WTC11 (cell line): ENCODE measurements around the gene CAMKMT.

ENCODE experiments used
- CREB1 ChIP-seq: sonication (generic); formaldehyde crosslinking; IDR thresholded peaks from 2 replicates; pipeline ENCODE4 v1.8.0; 2023; ENCODE audit warnings: mild to moderate bottlenecking, missing genetic modification reagents
- E2F1 ChIP-seq: sonication (generic); formaldehyde crosslinking; IDR thresholded peaks from 2 replicates; pipeline ENCODE4 v1.8.0; 2022; ENCODE audit warnings: mild to moderate bottlenecking, missing genetic modification reagents
- ESRRA ChIP-seq: sonication (generic); formaldehyde crosslinking; IDR thresholded peaks from 2 replicates; pipeline ENCODE4 v1.8.1; 2022; ENCODE audit warnings: mild to moderate bottlenecking, missing genetic modification reagents, borderline replicate concordance
- RORB ChIP-seq: fragments of 250-450 bp; sonication (Bioruptor Pico); IDR thresholded peaks from 2 replicates; pipeline ENCODE4 v1.9.0; 2021; ENCODE audit warnings: mild to moderate bottlenecking
- USF1 ChIP-seq: sonication (generic); formaldehyde crosslinking; IDR thresholded peaks from 2 replicates; pipeline ENCODE4 v1.8.0; 2022; ENCODE audit warnings: mild to moderate bottlenecking, missing genetic modification reagents
- ZNF121 ChIP-seq: sonication (generic); formaldehyde crosslinking; IDR thresholded peaks from 2 replicates; pipeline ENCODE4 v1.8.0; 2023; ENCODE audit warnings: missing genetic modification reagents
- ZNF532 ChIP-seq: fragments of 250-450 bp; sonication (Bioruptor Pico); IDR thresholded peaks from 2 replicates; pipeline ENCODE4 v1.9.0; 2021; ENCODE audit warnings: mild to moderate bottlenecking, borderline replicate concordance
- ZNF671 ChIP-seq: fragments of 250-450 bp; sonication (Bioruptor Pico); IDR thresholded peaks from 2 replicates; pipeline ENCODE4 v1.8.0; 2021; ENCODE audit warnings: mild to moderate bottlenecking
- TF ChIP-seq, protein P1 (sequence below): sonication (generic); formaldehyde crosslinking; IDR thresholded peaks from 2 replicates; pipeline ENCODE4 v1.8.1; 2022; ENCODE audit warnings: mild to moderate bottlenecking, moderate library complexity, missing genetic modification reagents
- TF ChIP-seq, protein P2 (sequence below): fragments of 200-600 bp; IDR thresholded peaks from 2 replicates; pipeline ENCODE4 v1.8.0; 2022; ENCODE audit warnings: antibody characterized with exemption

DNA sequence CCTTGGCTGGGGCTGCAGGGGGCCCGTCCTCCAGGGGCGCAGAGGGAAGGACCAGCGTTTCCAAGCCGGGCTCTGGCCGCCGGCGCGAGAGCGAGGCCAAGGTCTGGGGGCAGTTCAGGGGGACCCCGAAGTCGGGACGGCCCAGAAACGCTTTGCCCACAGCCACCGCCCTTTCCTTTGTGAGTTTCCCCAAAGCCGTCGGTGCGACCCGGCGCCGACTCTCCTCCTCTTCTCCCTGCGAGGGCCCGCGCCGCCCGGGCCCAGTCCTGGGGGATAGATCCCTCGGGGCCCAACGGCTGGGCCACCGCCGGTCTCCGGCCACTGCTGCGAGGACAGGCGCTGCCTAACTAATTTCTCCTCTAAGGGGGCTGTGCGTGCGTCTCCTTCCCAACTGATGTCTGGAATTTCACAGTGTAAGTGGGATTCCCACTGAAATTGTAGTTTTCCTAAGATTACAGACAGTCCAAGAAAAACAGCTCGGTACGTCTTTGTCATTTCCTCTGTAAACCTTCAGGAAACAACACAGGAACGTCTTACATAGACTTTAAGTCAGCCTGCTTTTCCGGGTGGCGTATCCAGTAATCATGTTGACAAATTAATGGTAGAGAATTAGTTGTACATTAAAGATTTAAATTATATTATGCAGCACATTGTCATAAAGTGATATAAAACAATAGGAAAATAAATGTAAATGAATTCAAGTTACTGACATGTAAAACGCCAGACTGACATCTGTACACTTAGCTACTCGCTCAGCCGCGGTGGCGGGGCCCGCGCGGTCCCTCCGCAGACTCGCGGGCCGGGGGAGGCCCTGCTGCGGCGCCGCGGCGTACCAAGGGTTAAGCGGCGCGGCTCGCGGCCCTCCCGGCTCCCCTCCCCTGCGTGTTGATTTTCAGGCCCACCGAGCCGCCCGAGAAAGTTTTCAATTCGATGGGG is 440.4 kb downstream of the CAMKMT start:
- TF ChIP-seq ZNF671 (CRISPR knock-in tag) = no peak
- no peak for TF ChIP-seq ZNF532 (CRISPR knock-in tag)
- TF ChIP-seq, protein P1, sequence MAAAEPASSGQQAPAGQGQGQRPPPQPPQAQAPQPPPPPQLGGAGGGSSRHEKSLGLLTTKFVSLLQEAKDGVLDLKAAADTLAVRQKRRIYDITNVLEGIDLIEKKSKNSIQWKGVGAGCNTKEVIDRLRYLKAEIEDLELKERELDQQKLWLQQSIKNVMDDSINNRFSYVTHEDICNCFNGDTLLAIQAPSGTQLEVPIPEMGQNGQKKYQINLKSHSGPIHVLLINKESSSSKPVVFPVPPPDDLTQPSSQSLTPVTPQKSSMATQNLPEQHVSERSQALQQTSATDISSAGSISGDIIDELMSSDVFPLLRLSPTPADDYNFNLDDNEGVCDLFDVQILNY (CRISPR knock-in tag) = no peak
- no peak for TF ChIP-seq ZNF121 (CRISPR knock-in tag)
- TF ChIP-seq, protein P2, sequence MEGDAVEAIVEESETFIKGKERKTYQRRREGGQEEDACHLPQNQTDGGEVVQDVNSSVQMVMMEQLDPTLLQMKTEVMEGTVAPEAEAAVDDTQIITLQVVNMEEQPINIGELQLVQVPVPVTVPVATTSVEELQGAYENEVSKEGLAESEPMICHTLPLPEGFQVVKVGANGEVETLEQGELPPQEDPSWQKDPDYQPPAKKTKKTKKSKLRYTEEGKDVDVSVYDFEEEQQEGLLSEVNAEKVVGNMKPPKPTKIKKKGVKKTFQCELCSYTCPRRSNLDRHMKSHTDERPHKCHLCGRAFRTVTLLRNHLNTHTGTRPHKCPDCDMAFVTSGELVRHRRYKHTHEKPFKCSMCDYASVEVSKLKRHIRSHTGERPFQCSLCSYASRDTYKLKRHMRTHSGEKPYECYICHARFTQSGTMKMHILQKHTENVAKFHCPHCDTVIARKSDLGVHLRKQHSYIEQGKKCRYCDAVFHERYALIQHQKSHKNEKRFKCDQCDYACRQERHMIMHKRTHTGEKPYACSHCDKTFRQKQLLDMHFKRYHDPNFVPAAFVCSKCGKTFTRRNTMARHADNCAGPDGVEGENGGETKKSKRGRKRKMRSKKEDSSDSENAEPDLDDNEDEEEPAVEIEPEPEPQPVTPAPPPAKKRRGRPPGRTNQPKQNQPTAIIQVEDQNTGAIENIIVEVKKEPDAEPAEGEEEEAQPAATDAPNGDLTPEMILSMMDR = no peak
- TF ChIP-seq E2F1 (CRISPR knock-in tag) = no peak
- no peak for TF ChIP-seq CREB1 (CRISPR knock-in tag)
- TF ChIP-seq RORB (CRISPR knock-in tag) = no peak
- no peak for TF ChIP-seq USF1
- TF ChIP-seq ESRRA (CRISPR knock-in tag) = no peak
